SK-N-DZ (cell line): ENCODE measurements around the gene ISG15. TPM values are rescaled to one million over a fixed set of nuclear protein-coding genes. Genes with fewer than 3 reads are reported as not detected.

ENCODE experiments used
- DNase-seq: peaks from one replicate; pipeline ENCODE4 v3.0.0-alpha.2; 2015; ENCODE audit warnings: low spot score
- polyA plus RNA-seq, 2 experiments: library from polyadenylated mRNA; depleted of rRNA; stranded (reverse); fragments of >200 nt; gene quantifications; 2 replicates each; pipeline ENCODE4 v1.2.3, GENCODE V29; 2014

ISG15 gene
- 27.4 and 30.6 TPM in 2 replicates for polyA plus RNA-seq (2014; cell fraction: cytosol; rRNA removed)
- polyA plus RNA-seq (2014; cell fraction: nucleus; rRNA removed) = 15.3 and 17.6 TPM in 2 replicates

DNA sequence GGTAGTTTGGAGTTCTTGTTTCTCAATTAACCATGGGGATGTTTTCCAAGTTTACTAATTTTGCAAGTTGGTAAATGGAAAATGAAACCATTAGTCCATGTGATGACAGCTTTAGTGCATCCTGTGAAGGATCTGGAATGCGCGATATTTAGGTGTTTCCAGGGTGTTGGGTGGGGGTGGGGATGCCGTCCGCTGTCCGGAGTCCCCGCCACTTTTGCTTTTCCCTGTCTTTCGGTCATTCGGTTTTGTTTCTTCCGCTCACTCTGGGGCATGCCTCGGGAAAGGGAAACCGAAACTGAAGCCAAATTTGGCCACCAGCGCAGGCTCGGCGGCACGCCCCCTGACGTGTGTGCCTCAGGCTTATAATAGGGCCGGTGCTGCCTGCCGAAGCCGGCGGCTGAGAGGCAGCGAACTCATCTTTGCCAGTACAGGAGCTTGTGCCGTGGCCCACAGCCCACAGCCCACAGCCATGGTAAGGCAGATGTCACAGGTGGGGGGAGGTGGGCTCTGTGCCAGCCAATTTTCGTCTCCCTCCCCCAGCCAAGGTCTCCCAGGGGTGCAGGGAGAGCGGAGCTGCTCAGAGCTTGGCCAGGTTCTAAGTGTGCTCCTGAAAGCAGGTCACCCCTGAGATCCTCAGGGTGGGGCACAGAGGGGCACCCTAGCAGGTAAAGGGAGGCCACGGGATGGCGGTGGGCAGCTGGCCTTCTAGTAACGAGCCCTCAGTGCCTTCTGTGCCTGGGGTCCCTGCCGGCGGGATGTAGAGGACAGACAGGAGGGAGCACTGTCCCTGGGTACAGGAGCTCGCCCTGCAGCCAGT, at the start of gene ISG15:
ISG15 (plus strand) TSS at position 393 of the 817 bp plus-strand sequence; CDS start at position 470, 77 bp downstream.
- no peak for DNase-seq

DNA sequence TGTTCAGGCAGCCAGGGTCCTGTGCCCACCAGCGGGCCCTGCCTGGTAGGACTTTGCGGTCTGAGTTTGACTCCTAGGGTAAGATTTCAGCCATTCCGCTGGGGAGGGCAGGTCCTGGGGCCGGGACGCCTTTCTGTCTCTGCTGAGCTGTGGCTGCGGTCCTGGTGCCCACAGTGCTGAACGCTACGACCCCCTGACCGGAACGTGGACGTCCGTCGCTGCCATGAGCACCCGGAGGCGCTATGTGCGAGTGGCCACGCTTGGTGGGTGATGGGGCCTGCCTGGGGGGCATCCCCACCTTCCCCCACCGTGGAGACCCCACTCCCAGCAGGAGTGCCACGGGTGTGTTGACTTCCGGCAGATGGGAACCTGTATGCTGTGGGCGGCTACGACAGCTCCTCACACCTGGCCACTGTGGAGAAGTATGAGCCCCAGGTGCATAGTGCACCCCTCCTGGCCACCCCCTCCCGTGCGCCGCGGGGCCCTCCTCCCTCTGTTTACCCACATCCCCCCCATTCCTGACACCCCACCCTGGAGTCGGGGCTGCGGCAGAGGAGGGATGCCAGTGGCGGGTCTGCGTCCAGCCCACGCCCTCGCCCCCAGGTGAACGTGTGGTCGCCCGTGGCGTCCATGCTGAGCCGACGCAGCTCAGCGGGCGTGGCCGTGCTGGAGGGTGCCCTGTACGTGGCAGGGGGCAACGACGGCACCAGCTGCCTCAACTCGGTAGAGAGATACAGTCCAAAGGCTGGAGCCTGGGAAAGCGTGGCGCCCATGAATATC, 49.4 kb upstream of the ISG15 start:
- DNase-seq = no peak

DNA sequence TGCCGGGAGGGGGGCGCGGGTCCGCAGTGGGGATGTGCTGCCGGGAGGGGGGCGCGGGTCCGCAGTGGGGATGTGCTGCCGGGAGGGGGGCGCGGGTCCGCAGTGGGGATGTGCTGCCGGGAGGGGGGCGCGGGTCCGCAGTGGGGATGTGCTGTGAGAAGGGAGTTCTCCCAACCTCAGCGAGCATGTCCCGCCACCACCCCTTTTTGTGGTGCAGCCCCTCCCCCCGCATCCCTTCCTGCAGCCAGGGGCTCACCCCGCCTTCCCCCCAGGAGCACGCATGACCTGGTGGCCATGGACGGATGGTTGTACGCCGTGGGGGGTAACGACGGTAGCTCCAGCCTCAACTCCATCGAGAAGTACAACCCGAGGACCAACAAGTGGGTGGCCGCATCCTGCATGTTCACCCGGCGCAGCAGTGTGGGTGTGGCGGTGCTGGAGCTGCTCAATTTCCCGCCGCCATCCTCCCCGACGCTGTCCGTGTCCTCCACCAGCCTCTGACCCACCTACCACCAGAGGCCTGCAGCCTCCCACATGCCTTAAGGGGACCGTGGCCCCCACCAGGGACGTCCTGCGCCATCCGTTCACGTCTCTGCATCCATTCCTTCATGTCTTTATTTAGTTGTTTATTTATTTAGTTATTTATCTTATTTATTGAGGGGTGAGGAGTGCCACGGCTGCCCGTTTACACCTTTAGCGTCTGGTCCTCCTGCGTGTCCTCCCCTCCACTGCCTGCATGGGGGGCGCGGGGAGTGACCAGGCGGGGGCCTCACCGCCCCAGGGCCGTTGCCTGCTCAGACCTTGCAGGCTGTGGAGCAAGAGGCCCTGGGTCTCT, 48.4 kb upstream of the ISG15 start:
- DNase-seq = no peak

DNA sequence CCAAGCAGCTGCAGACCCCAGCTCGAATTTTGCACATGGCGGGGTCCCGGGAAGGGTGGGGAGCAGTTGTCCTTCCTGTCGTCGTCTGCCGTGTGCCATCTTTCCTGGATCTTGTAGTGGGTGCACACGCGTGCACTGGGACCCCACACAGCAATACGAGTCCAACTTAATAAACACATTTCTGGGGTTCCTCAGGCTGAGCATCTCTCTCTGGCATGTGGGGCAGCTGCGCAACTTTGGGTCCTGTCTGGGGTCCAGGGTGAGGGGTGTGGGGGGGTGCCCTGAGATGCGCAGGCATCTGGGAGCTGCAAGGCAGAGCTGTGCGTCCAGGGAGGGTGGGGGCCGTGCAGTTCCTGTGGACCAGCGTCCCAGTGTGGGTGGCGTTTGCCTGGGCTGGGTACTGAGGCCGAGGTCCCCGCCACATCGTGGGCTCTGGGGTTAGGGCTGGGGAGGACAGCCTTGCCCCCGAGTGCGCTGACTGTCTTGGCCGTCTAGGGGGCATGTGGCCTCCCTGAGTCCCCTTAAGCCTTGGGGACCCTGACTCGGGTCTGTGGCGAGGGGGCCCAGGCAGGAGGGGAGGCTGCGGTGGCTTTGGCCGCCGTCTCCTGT, 47.7 kb upstream of the ISG15 start:
- DNase-seq = no peak

DNA sequence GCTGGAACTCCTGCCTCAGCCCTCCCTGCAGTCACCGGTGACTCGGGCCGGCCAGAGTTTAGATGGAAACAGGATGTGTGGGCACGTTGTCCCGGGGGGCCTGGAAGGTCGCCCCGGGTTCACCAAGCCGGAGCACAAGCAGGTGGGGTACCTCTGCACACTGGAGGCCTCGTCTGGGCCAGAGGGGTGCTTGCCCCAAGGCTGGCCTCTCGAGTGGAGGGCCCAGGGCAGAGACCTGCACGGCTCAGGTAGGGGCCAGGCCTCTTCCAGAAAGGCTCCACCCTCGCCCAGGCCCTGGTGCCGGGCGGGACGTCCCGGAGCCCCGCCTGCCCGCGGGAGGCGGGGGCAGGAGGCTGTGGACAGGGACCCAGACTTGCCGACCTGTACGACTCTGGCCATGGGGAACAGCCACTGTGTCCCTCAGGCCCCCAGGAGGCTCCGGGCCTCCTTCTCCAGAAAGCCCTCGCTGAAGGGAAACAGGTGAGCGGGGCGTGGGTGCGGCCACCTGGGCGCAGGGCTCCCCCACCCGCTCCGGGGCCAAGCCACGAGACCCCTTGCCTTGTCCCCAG, 47.1 kb upstream of the ISG15 start, which contains the start of gene PLEKHN1:
PLEKHN1 (plus strand) TSS at position 348 of the 569 bp plus-strand sequence; CDS start at position 398, 50 bp downstream.
- DNase-seq = no peak

DNA sequence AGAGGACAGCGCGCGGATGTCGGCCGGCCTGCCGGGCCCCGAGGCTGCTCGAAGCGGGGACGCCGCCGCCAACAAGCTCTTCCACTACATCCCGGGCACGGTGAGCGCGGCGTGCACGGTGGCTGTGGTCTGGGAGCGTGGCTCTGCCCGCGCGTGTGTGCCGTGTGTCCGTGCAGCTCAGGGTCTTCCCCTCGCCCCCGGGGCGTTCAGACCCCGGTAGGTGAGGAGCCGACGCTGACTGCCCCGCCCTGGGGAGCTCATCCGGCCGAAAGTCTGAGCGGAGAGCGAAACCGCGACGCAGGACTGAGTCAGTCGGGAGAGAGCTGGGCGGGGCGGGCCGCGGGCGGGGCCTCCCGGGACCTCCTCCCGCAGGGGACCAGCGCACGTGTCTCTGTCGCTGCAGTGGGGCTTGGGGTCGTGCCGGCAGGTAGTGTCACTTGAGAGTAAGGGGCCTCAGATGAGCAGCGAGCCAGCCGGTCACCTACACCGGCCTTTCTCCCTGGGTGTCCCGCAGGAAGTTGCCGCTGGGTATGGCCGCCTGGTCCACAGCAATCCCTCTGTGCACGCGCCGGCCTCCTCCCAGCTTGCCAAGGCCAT, 46.5 kb upstream of the ISG15 start:
- no peak for DNase-seq

DNA sequence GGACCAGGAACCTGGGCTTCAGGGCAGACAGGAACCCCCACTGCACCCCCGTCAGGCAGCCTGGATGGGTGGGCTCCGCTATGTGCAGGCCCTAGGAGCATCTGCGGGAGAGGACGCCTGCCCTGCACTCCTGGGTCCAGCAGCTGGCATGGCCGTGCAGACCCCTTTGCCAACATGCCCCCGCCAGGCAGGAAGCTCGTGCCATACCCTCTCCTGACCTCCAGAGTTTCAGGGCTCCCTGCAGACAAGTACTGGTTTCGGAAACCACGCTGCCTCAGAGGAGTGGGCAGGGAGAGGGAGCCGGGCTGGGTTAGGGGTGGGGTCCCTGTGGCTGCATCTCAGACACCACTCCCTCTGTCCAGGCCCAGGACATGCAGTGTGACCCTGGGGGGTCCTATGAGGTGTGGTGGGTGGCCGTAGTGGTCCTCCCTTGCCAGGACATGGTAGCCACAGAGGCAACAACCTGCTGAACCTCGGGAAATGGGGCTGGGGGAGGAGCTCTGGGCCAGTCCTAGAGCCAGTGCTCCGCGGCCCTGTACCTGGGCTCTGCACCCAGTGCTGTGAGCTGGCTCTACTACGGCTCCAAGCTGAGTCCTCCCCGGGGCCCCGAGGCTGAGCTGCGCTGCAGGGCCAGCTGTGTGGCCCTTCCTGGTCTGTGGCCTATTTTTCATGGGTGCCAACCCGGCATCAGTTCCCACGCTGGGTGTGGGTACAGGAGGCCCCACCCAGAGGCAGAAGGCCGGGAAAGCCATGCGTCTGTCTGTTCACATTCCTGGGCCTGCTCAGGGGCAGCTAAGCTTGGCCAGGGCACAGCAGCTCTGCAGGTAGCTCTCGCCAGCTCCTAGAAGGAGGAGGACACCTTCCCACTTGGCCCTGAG, 45.6 kb upstream of the ISG15 start:
- DNase-seq = no peak

DNA sequence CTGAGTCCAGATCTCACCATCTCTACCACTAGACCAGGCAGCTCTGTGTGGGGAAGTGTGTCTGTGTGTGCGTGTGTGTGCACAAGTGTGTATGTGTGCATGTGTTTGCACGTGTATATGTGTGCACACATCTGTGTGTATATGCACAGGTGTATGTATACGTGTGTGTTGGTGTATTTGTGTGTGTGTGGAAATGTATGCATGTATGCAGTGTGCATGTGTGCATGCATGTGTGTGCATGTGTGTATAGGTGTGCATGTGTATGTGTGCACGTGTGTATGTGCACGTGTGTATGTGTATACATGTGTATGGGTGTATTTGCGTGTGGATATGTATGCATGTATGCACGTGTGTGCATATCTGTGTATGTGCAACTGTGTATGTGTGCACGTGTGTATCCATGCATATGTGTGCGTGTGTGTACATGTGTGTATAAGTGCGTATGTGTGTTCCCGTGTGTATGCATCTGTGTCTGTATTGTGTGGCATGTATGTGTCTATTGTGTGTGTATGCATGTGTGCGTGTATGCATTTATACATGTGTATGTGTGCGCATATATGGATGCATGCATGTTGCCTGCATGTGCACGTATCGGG, 43.9 kb upstream of the ISG15 start:
- no peak for DNase-seq

DNA sequence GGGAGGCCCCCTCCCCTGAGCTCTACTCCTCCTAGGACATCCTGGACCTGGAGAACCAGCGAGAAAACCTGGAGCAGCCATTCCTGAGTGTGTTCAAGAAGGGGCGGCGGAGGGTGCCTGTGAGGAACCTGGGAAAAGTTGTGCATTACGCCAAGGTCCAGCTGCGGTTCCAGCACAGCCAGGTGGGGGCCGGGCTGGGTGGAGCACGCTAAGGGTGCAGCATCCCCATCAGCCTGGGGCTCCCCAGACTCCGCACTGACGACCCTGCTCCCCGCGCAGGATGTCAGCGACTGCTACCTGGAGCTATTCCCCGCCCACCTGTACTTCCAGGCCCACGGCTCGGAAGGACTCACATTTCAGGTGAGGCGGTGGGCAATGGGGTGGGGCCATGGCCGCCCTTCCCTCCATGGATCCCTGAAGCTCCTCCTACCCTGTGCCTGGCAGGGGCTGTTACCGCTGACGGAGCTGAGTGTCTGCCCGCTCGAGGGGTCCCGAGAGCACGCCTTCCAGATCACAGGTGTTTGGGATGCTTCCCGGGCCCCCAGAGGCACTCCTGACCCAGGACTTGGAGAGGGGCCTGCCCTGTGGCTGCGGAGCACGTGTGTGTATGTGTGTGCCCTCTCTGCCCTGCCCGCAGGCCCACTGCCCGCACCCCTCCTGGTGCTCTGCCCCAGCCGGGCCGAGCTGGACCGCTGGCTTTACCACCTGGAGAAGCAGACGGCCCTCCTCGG, 42.9 kb upstream of the ISG15 start:
- no peak for DNase-seq

DNA sequence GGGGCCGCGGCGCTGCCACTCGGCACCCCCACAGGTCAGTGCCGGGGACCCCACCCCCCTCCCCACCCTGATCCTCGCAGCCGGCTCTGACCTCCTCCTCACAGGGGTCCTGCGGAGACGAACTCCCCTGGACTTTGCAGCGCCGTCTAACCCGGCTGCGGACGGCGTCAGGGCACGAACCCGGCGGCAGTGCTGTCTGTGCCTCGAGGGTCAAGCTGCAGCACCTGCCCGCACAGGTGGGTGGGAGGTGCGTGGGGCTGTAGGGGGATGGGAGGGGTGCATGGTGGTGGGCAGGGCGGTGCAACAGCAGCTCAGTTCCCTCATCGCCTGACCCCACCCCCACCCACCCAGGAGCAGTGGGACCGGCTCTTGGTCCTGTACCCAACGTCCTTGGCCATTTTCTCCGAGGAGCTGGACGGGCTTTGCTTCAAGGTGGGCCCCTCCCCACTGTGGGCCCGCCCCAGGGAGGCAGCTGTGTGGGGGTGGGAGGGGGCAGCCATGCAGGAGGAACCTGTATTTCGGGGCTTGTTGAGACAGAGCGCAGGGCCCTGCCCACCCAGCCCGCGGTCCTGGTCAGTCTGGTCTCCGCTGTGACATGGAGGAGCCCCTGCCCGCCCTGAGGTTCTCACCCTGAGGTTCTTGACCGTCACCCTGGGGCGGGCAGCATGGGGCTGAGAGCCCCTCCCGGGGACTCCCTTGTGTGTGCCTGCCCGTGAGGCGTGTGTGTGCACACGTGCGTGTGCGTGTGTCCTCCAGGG, 42.1 kb upstream of the ISG15 start:
- DNase-seq = no peak

DNA sequence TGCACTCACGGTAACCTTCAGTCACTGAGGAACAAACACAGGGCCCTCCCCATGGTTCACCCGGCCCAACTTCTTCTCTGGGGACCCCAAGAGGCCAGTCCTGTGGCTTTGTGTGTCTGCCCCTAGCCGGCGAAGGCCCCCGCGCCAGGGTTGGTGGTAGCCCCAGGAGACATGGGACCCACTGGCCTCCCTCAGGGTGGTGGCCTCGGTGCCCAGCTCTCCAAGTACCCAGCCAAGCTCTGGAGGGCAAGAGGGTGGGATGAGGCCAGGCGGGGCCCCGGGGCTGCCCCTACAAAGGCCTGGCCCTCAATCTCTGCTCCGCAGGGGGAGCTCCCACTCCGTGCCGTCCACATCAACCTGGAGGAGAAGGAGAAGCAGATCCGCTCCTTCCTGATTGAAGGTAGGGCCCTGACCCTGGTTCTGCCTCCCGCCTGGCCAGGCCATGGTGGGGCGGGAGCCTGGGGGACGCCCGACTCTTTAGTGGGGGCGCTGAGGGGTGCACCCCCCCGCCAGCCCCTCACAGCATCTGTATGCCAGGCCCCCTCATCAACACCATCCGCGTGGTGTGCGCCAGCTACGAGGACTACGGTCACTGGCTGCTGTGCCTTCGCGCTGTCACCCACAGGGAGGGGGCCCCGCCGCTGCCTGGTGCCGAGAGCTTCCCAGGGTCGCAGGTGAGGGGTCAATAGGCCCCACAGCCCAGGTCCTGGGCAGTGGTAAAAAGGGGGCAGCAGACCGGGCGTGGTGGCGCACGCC, 41.4 kb upstream of the ISG15 start:
- no peak for DNase-seq

DNA sequence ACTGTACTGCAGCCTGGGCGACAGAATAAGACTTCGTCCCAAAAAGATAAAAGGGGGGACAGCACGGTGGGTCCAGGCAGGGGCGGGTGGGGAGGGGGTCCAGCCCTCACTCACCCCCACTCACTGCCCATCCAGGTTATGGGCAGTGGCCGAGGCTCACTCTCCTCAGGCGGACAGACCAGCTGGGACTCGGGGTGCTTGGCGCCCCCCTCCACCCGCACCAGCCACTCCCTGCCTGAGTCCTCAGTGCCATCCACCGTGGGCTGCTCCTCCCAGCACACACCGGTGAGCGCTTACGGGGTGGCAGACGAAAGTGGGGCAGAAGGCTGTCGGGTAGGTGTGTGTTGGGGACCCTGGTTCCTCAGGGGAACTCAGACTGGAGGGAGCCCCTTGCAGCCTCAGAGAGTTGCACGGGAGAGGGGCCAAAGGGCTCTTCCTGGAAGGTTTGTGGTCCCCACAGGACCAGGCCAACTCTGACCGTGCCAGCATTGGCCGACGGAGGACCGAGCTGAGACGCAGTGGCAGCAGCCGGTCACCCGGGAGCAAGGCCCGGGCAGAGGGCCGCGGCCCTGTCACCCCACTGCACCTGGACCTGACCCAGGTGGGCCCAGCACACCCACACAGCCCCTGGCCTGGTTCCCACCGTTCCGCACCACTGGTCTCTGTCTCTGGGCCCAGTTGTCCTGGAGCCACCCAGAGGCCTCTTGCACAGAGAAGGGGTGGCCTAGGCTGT, 40.4 kb upstream of the ISG15 start:
- DNase-seq = no peak

DNA sequence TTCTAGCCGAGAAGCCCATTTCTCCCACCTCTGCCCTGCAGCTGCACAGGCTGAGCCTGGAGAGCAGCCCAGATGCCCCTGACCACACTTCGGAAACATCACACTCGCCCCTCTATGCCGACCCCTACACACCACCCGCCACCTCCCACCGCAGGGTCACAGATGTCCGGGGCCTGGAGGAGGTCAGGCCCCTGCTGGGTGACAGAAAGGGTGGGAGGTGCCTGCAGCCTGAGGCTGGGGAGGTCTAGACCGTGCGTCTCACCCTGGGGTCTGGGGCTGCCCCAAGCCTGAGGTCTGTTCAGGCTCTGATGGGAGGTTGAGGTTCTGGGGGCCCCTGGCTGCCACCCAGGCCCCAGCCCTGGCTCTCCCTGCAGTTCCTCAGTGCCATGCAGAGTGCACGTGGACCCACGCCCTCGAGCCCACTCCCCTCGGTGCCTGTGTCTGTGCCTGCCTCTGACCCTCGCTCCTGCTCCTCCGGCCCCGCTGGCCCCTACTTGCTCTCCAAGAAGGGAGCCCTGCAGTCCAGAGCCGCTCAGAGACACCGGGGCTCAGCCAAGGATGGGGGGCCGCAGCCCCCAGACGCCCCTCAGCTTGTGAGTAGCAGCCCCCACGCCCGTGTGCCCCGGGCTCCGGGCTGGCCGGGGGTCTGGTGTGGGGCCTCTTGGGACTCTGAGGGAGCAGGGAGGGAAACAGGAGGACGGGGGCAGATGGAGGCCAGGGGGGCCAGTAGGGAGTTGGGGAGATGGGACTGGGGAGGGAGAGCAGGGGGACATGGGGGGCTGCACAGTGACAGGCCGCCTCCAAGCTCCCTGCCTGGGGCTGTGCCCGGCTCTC, 39.6 kb upstream of the ISG15 start:
- no peak for DNase-seq

DNA sequence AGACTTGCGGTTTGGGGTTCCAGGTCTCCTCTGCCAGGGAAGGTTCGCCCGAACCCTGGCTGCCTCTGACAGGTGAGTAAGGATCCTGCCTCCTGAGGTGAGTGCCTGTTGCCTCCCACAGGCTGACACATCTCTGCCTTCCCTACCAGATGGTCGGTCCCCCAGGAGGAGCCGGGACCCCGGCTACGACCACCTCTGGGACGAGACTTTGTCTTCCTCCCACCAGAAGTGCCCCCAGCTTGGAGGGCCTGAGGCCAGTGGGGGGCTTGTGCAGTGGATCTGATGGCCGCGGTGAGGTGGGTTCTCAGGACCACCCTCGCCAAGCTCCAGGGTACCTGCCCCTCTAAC, 39.0 kb upstream of the ISG15 start:
- DNase-seq = no peak

DNA sequence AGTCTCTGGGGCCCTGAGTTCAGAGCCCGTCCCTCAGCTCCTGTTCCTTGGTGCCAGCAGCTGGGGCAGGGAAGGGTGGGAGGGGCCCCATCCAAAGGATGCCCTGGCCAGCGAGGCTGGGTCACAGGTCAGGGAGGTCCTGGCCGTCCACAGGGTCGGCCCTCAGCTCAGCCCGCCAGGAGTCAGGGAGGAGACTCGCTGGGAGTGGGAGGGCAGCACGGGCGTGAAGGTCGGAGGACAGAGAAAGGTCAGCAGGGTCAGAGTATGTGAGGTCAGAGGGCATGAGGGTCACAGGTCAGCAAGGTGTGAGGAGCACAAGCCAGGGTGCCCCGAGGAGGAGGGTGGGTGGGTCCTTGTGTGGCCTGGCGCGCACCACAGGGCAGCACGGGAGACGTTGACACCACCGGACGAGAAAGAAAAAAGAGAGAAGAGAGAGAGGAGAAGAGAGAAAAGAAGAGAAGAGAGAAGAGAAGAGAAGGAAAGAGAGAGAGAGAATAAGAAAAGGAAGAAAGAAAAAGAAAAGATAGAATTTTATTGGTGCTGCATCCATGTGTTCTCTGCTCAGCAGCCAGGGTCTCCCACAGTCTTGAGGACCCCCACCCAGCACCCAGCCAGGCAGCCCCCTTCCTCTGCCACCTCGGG, 38.5 kb upstream of the ISG15 start:
- no peak for DNase-seq
